Gastrocnemius medialis (tissue), 4 donors: Measurements from ENCODE around the gene NCS1. TPM values are rescaled to one million over a fixed set of nuclear protein-coding genes. Genes with fewer than 3 reads are reported as not detected.

Experiments used
- ATAC-seq, 2 donors: fragments of 150-250 bp; one replicate each; pipeline ENCODE4 v1.9.1; 2016
- DNase-seq, 2 donors: peaks; one replicate each; pipeline ENCODE4 v3.0.0-alpha.2; 2019
- H3K27ac ChIP-seq, 4 donors: fragments of 200-600 bp; sonication (generic); 1 replicate in 1 of 4; 2 replicates in 3 of 4; pipeline ENCODE4 v1.5.1; 2016 to 2018; ENCODE audit warnings: mild to moderate bottlenecking in 2 of 4, moderate library complexity in 1 of 4
- H3K27me3 ChIP-seq, 3 donors: fragments of 200-600 bp; sonication (generic) in 2 of 3; 1 replicate in 1 of 3; 2 replicates in 2 of 3; pipeline versions ENCODE4 v1.5.1 to v1.6.0; 2016 to 2019; ENCODE audit warnings: mild to moderate bottlenecking in 1 of 3, moderate library complexity in 1 of 3
- H3K36me3 ChIP-seq, 2 donors: fragments of 200-600 bp; sonication (generic) in 1 of 2; one replicate each; pipeline ENCODE4 v1.5.1; 2017 to 2018
- H3K4me1 ChIP-seq, 2 donors: fragments of 200-600 bp; sonication (generic) in 1 of 2; one replicate each; pipeline ENCODE4 v1.5.1; 2016 to 2017; ENCODE audit warnings: mild to moderate bottlenecking in 2 of 2
- H3K4me3 ChIP-seq, 4 donors: fragments of 200-600 bp; sonication (generic) in 3 of 4; 1 replicate in 1 of 4; 2 replicates in 3 of 4; pipeline ENCODE4 v1.5.1; 2016 to 2019; ENCODE audit warnings: mild to moderate bottlenecking in 2 of 4
- H3K9me3 ChIP-seq, 3 donors: fragments of 200-600 bp; sonication (generic) in 2 of 3; 1 replicate in 1 of 3; 2 replicates in 2 of 3; pipeline ENCODE4 v1.5.1; 2016 to 2019
- CTCF ChIP-seq, 5 experiments: fragments of 450-650 bp in 3 of 5; fragments of 200-600 bp in 2 of 5; sonication (generic) in 2 of 5; IDR thresholded peaks in 4 of 5; conservative IDR thresholded peaks in 1 of 5; 1 replicate in 4 of 5; 2 replicates in 1 of 5; pipeline ENCODE4 v1.5.1; 2016 to 2019; ENCODE audit warnings: antibody characterized with exemption in 5 of 5, mild to moderate bottlenecking in 3 of 5, moderate library complexity in 3 of 5
- POLR2A ChIP-seq, 2 donors: fragments of 450-650 bp; IDR thresholded peaks; one replicate each; pipeline ENCODE4 v1.6.1; 2017; ENCODE audit warnings: antibody characterized with exemption in 2 of 2, mild to moderate bottlenecking in 2 of 2, moderate library complexity in 2 of 2
- in situ Hi-C, 4 donors: fragments of 200-750 bp; cut with MboI; loops; one replicate each; pipeline versions ENCODE4 v1.15.0 to v1.8.0; 2017; ENCODE audit warnings: low sequenced_read_pairs in 4 of 4
- intact Hi-C: fragments of 100-400 bp; cut with DNase I; formaldehyde crosslinking; loops from one replicate; pipeline ENCODE4 v1.15.1; 2023; ENCODE audit warnings: low total_unique reads
- total RNA-seq, 4 donors: library from RNA; depleted of rRNA; stranded (reverse); fragments of >200 nt; gene quantifications; one replicate each; pipeline versions ENCODE4 v1.1.0 to v1.2.3, GENCODE V29; 2016

NCS1 gene
- total RNA-seq, 4 donors from 2014 or later: 2.1 to 4.6 (median 2.5) TPM

GRCh38 chr9:130243015-130243881 lies 71.0 kb downstream of the NCS1 start:
- Histone ChIP-seq H3K4me1 (no peaks in the 10 kb centered on the region), H3K9me3 (no peaks in the 10 kb centered on the region), H3K27me3 (no peaks in the 10 kb centered on the region), H3K27ac (no peak overlapping the region), H3K4me3 (no peak overlapping the region), H3K36me3 (no peaks in the 10 kb centered on the region)
- TF ChIP-seq CTCF (IDR thresholded peaks at IDR 0.05 in 4 of 5, conservative IDR thresholded peaks at IDR 0.05 in 1 of 5): peak; percentile 76 to 93 (median 87)
- no peak for TF ChIP-seq POLR2A (IDR thresholded peaks at IDR 0.05)
- intact Hi-C loops (no loop called here), in situ Hi-C loops (loop anchor here (25.0 kb wide), 1 partner anchor 356 kb away; no protein-coding TSS in a partner anchor)
- peak; percentile 63 to 77 for ATAC-seq
- peak in 1 of 2 donors; percentile 48 for DNase-seq

- no peaks in the 10 kb centered on the region for H3K36me3 ChIP-seq
- no peaks in the 10 kb centered on the region for H3K27me3 ChIP-seq
- no peaks in the 10 kb centered on the region for H3K9me3 ChIP-seq
- intact Hi-C loops (no loop called here), in situ Hi-C loops (loop anchor here (25.0 kb wide), 1 partner anchor 357 kb away; no protein-coding TSS in a partner anchor)
- H3K4me3 ChIP-seq: no peak overlapping the region
- DNase-seq: no peak
- H3K27ac ChIP-seq: no peak overlapping the region
- no peak for ATAC-seq
- H3K4me1 ChIP-seq: no peaks in the 10 kb centered on the region
- TF ChIP-seq CTCF (IDR thresholded peaks at IDR 0.05 in 4 of 5, conservative IDR thresholded peaks at IDR 0.05 in 1 of 5): no peak
Observed at GRCh38 chr9:130243882-130244170, 71.6 kb downstream of the NCS1 start.

GRCh38 chr9:130244548-130245165 lies 72.5 kb downstream of the NCS1 start:
- no peak overlapping the region for H3K4me3 ChIP-seq
- H3K27ac ChIP-seq: no peak overlapping the region
- intact Hi-C loops: no loop called here
- no peaks in the 10 kb centered on the region for H3K4me1 ChIP-seq
- in situ Hi-C loops: loop anchor here (25.0 kb wide), 1 partner anchor 357 kb away; no protein-coding TSS in a partner anchor
- TF ChIP-seq POLR2A (IDR thresholded peaks at IDR 0.05) (no peak), CTCF (IDR thresholded peaks at IDR 0.05 in 4 of 5, conservative IDR thresholded peaks at IDR 0.05 in 1 of 5) (no peak)
- H3K36me3 ChIP-seq: no peaks in the 10 kb centered on the region
- no peaks in the 10 kb centered on the region for H3K9me3 ChIP-seq
- DNase-seq: no peak
- no peaks in the 10 kb centered on the region for H3K27me3 ChIP-seq
- no peak for ATAC-seq

GRCh38 chr9:130245474-130245873 lies 73.3 kb downstream of the NCS1 start:
- H3K4me3 ChIP-seq: no peak overlapping the region
- H3K27ac ChIP-seq: no peak overlapping the region
- TF ChIP-seq POLR2A (IDR thresholded peaks at IDR 0.05) (no peak), CTCF (IDR thresholded peaks at IDR 0.05 in 4 of 5, conservative IDR thresholded peaks at IDR 0.05 in 1 of 5) (no peak)
- no peaks in the 10 kb centered on the region for H3K4me1 ChIP-seq
- no peak for ATAC-seq
- DNase-seq: no peak
- no peaks in the 10 kb centered on the region for H3K36me3 ChIP-seq
- intact Hi-C loops: no loop called here
- no peaks in the 10 kb centered on the region for H3K9me3 ChIP-seq
- H3K27me3 ChIP-seq: no peaks in the 10 kb centered on the region
- in situ Hi-C loops: loop anchor here (25.0 kb wide), 1 partner anchor 358 kb away; no protein-coding TSS in a partner anchor
